Esophagus squamous epithelium (tissue), 5 donors: ENCODE data around the gene ARHGAP26. TPM values are rescaled to one million over a fixed set of nuclear protein-coding genes. Genes with fewer than 3 reads are reported as not detected.

Source experiments
- DNase-seq: peaks from one replicate; lab custom pipeline; 2025; lab: John Stamatoyannopoulos, UW
- H3K27ac ChIP-seq, 4 donors: fragments of 200-600 bp; sonication (generic); one replicate each; pipeline ENCODE4 v1.5.1; 2016 to 2019; ENCODE audit warnings: mild to moderate bottlenecking in 1 of 4
- H3K27me3 ChIP-seq, 4 donors: fragments of 200-600 bp; sonication (generic); 1 replicate in 3 of 4; 2 replicates in 1 of 4; pipeline versions ENCODE4 v1.5.1 to v1.6.0; 2017 to 2021; ENCODE audit warnings: antibody characterized with exemption in 1 of 4
- H3K36me3 ChIP-seq, 3 donors: fragments of 200-600 bp; sonication (generic); one replicate each; pipeline ENCODE4 v1.5.1; 2016 to 2019
- H3K4me1 ChIP-seq, 3 donors: fragments of 200-600 bp; sonication (generic); one replicate each; pipeline ENCODE4 v1.5.1; 2017 to 2019
- H3K4me3 ChIP-seq, 4 donors: fragments of 200-600 bp; sonication (generic); 1 replicate in 3 of 4; 2 replicates in 1 of 4; pipeline ENCODE4 v1.5.1; 2016 to 2019; ENCODE audit warnings: mild to moderate bottlenecking in 2 of 4, moderate library complexity in 1 of 4
- H3K9me3 ChIP-seq, 3 donors: fragments of 200-600 bp; sonication (generic); one replicate each; pipeline ENCODE4 v1.5.1; 2016 to 2019
- POLR2A ChIP-seq, 4 donors: fragments of 450-650 bp; IDR thresholded peaks; one replicate each; pipeline ENCODE4 v1.6.1; 2017; ENCODE audit warnings: antibody characterized with exemption in 4 of 4, mild to moderate bottlenecking in 4 of 4, moderate library complexity in 3 of 4
- WGBS, 2 donors: methylation state at CpG; one replicate each; pipeline ENCODE4 v1.1.5; 2018; 5-methylcytosine and 5-hydroxymethylcytosine counted together
- intact Hi-C: fragments of 100-400 bp; cut with DNase I; formaldehyde crosslinking; loops from one replicate; pipeline ENCODE4 v1.15.0; 2022
- total RNA-seq, 4 donors: library from RNA; depleted of rRNA; stranded (reverse); fragments of >200 nt; gene quantifications; one replicate each; pipeline ENCODE4 v1.1.0, GENCODE V29; 2016
- TF ChIP-seq, protein P1 (sequence below), 6 experiments: fragments of 450-650 bp in 4 of 6; fragments of 200-600 bp in 2 of 6; sonication (generic) in 2 of 6; IDR thresholded peaks; one replicate each; pipeline ENCODE4 v1.5.1; 2016 to 2019; ENCODE audit warnings: antibody characterized with exemption in 6 of 6, mild to moderate bottlenecking in 4 of 6, moderate library complexity in 4 of 6
- donor health status: DM: yes; HTN: yes; CAD: no.

Gene ARHGAP26
- total RNA-seq, 4 donors from 2014 or later, result 4.4 to 18.7 (median 15.4) TPM

DNA sequence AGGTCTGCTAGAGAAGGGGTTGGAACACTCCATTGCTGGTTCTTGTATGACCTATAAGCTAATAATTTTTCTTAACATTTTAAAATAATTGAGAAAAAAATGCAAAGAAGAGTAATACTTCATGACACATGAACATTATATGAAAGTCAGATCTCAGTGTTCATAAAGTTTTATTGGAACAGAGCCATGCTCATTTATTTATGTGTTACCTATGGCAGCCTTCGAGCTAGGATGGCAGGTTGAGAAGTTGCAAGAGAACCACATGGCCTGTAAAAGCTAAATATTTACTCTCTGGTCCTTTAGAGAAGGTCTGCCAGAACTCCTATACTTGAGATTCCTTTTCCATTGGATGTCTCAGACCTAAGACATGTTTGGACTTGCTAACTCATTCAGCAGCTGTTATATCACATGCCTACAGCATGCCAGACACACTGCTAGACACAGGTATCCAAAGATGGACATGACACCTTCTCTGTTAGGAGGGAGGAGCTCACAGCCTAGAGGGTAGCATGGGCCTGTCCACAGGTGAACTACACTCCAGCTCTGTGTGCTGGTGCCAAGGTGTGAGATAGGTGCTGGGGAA lies 304.3 kb downstream of the ARHGAP26 start:
- Histone ChIP-seq H3K4me1 (peaks cover 0 to 7% (median 0%) of the 10 kb centered on the region in 3 donors), H3K27ac (no peak overlapping the region), H3K27me3 (no peaks in the 10 kb centered on the region), H3K4me3 (no peak overlapping the region), H3K9me3 (no peaks in the 10 kb centered on the region), H3K36me3 (peaks cover 0 to 3% (median 0%) of the 10 kb centered on the region in 3 donors)
- TF ChIP-seq, protein P1, sequence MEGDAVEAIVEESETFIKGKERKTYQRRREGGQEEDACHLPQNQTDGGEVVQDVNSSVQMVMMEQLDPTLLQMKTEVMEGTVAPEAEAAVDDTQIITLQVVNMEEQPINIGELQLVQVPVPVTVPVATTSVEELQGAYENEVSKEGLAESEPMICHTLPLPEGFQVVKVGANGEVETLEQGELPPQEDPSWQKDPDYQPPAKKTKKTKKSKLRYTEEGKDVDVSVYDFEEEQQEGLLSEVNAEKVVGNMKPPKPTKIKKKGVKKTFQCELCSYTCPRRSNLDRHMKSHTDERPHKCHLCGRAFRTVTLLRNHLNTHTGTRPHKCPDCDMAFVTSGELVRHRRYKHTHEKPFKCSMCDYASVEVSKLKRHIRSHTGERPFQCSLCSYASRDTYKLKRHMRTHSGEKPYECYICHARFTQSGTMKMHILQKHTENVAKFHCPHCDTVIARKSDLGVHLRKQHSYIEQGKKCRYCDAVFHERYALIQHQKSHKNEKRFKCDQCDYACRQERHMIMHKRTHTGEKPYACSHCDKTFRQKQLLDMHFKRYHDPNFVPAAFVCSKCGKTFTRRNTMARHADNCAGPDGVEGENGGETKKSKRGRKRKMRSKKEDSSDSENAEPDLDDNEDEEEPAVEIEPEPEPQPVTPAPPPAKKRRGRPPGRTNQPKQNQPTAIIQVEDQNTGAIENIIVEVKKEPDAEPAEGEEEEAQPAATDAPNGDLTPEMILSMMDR (IDR thresholded peaks at IDR 0.05), result no peak
- no peak for TF ChIP-seq POLR2A (IDR thresholded peaks at IDR 0.05)
- no peak for DNase-seq
- WGBS, 2 donors, result 53 to 81% methylated on average over 1 of the region's 1 CpG
- intact Hi-C loops, result no loop called here

DNA sequence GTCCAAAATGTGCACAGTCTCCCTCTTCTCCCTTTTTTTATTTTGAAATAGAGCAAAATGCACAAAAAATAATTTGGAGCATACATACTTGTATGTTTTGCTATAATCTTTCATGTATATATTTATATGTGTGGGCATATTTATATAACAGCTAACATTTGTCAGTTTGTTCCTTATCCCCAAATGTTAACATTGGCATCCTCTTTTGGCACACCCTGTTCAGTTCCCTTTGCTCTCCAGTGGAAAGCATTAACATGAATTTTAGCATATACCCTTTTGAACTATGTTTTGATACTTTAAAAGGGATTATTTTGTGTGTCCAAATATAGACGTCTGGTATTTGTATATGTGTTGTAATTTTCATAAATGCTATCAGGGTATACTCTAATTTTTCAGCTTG lies 306.2 kb downstream of the ARHGAP26 start:
- 47 to 58% methylated on average over 1 of the region's 1 CpG for WGBS, 2 donors
- Histone ChIP-seq H3K9me3 (no peaks in the 10 kb centered on the region), H3K4me1 (peaks cover 0 to 7% (median 0%) of the 10 kb centered on the region in 3 donors), H3K27me3 (no peaks in the 10 kb centered on the region), H3K36me3 (peaks cover 0 to 3% (median 0%) of the 10 kb centered on the region in 3 donors), H3K27ac (no peak overlapping the region), H3K4me3 (no peak overlapping the region)
- intact Hi-C loops, result no loop called here
- TF ChIP-seq, protein P1 (IDR thresholded peaks at IDR 0.05), result no peak
- no peak for TF ChIP-seq POLR2A (IDR thresholded peaks at IDR 0.05)
- no peak for DNase-seq

DNA sequence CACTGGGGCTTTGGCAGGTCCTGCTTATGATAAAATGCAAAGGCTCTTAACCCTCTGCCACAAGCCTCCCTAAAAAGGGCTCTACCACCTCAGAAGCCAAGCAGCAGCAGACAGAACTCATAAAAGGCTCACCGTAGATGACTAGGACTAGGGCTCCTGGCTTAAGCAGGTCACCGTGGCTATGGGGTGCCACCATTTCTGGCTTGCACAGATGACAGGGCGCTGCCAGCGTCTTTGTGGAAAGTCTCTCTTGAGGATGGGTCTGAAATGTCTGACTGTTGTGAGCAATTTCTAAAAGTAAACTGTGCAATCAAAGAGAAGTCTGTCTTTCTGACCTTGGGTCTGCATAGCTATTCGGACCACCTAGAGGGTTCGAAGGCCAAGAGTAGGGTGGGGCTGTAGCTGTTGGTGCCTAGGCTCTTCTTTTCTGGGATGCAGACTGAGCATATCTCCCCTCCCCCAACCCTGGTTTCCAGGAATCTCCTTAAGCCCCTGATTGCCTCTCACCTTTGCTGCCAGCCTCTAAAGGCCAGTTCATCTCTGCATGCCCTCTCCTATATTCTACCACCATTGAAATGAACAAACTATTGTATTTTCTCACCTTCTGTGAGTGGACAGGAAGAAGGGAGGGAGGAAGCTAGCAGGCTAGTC lies 307.4 kb downstream of the ARHGAP26 start:
- 90 to 98% methylated on average over 2 to 6 of the region's 6 CpGs for WGBS, 2 donors
- no peaks in the 10 kb centered on the region for H3K9me3 ChIP-seq
- no peak overlapping the region for H3K4me3 ChIP-seq
- intact Hi-C loops, result no loop called here
- H3K4me1 ChIP-seq, result peaks cover 0 to 7% (median 0%) of the 10 kb centered on the region in 3 donors
- H3K27ac ChIP-seq, result no peak overlapping the region
- no peak for DNase-seq
- TF ChIP-seq, protein P1 (IDR thresholded peaks at IDR 0.05), result no peak
- TF ChIP-seq POLR2A (IDR thresholded peaks at IDR 0.05), result no peak
- no peaks in the 10 kb centered on the region for H3K27me3 ChIP-seq
- H3K36me3 ChIP-seq, result no peaks in the 10 kb centered on the region

DNA sequence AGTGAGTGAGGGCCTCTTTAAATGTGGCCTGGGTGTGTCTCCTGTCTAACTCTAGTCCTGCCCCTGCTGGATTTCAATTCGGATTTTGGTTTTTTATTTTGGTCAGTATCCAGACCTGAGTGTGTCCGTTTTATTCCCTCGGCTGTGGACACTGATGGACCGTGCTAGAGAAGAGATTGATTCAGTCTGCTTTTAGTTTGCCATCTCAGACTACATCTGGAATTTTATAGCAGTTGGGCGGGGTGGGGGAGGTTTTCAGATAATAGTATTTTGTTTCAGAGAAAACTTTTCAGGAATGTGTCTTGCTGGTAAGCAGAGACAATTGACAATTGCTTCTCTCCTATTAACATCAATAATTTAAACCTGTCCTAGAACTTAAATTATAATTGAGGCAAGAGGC lies 308.1 kb downstream of the ARHGAP26 start:
- DNase-seq, result no peak
- Histone ChIP-seq H3K27ac (no peak overlapping the region), H3K27me3 (no peaks in the 10 kb centered on the region), H3K4me3 (no peak overlapping the region), H3K9me3 (no peaks in the 10 kb centered on the region), H3K4me1 (peaks cover 0 to 7% (median 0%) of the 10 kb centered on the region in 3 donors), H3K36me3 (no peaks in the 10 kb centered on the region)
- intact Hi-C loops, result no loop called here
- TF ChIP-seq POLR2A (IDR thresholded peaks at IDR 0.05), result no peak
- TF ChIP-seq, protein P1 (IDR thresholded peaks at IDR 0.05), result no peak
- 81 to 83% methylated on average over 5 of the region's 5 CpGs for WGBS, 2 donors

DNA sequence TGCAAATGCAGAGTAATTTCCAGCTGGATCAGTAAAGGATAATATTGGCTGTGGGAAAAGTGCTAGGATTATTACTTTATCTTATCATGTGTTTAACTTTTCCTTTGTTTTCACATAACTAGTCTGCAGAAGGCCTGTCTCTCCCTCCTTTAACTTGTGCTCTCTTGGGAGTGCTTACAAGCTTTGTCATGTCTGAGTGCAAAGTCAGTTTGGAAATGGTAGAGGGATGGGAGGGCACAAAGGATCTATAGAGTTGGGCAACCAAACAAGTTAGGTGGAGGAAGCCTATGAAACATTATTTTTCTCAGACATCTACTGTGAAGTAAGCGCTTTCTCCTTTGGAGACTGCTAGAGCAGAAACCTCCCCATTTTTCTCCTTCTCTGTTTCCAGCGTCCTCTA lies 308.8 kb downstream of the ARHGAP26 start:
- TF ChIP-seq, protein P1 (IDR thresholded peaks at IDR 0.05), result no peak
- TF ChIP-seq POLR2A (IDR thresholded peaks at IDR 0.05), result no peak
- peaks cover 0 to 7% (median 0%) of the 10 kb centered on the region in 3 donors for H3K4me1 ChIP-seq
- no peaks in the 10 kb centered on the region for H3K27me3 ChIP-seq
- no peak overlapping the region for H3K4me3 ChIP-seq
- no peaks in the 10 kb centered on the region for H3K36me3 ChIP-seq
- no peak overlapping the region for H3K27ac ChIP-seq
- no peak for DNase-seq
- 90 to 92% methylated on average over 2 of the region's 2 CpGs for WGBS, 2 donors
- no peaks in the 10 kb centered on the region for H3K9me3 ChIP-seq
- intact Hi-C loops, result no loop called here
